Measurements from ENCODE around the gene ACP4. TPM values are rescaled to one million over a fixed set of nuclear protein-coding genes. Genes with fewer than 3 reads are reported as not detected.
"Not testable (repeated sequence)": the region's sequence is repeated elsewhere in the genome, so short reads cannot be mapped to it uniquely, and the experiment has no call there.

Gene ACP4
- total and polyA plus RNA-seq, 4 donors = not detected

GRCh38 chr19:50803633-50804419 lies 13.6 kb downstream of the ACP4 start:
- ATAC-seq (ENCODE audit: insufficient read depth, low FRiP score) (no peak), DNase-seq (peak in 1 of 3 donors; percentile 29)
- no peak for TF ChIP-seq CTCF (IDR thresholded peaks at IDR 0.05; ENCODE audit: control extremely low read depth, extremely low read depth)
- 1% methylated on average over 40 of the region's 40 CpGs for WGBS, 2 donors
- Histone ChIP-seq H3K36me3 (ENCODE audit: control insufficient read depth in 4 of 4, insufficient read depth in 4 of 4, low read length in 4 of 4) (peaks cover 0 to 11% (median 5%) of the 10 kb centered on the region in 4 donors), H3K9ac (ENCODE audit: insufficient read depth in 1 of 2, low read length in 2 of 2) (peak overlapping the region; percentile 85 to 100), H3K4me3 (peak overlapping the region; percentile 99), H3K27me3 (ENCODE audit: control insufficient read depth in 3 of 3, insufficient read depth in 3 of 3, low read length in 2 of 3) (no peaks in the 10 kb centered on the region), H3K9me3 (ENCODE audit: control insufficient read depth in 4 of 4, insufficient read depth in 3 of 4, low read length in 3 of 4) (no peaks in the 10 kb centered on the region), H3K27ac (ENCODE audit: low read depth in 1 of 2, low read length in 1 of 2) (peak overlapping the region; percentile 82 to 94), H3K4me1 (ENCODE audit: control insufficient read depth in 5 of 5, insufficient read depth in 5 of 5, low read length in 5 of 5) (peaks cover 2 to 14% (median 11%) of the 10 kb centered on the region in 5 donors)

- Histone ChIP-seq H3K9me3 (ENCODE audit: control insufficient read depth in 4 of 4, insufficient read depth in 3 of 4, low read length in 3 of 4) (no peaks in the 10 kb centered on the region), H3K4me1 (ENCODE audit: control insufficient read depth in 5 of 5, insufficient read depth in 5 of 5, low read length in 5 of 5) (peaks cover 2 to 14% (median 11%) of the 10 kb centered on the region in 5 donors), H3K27ac (ENCODE audit: low read depth in 1 of 2, low read length in 1 of 2) (peak overlapping the region; percentile 82 to 94), H3K9ac (ENCODE audit: insufficient read depth in 1 of 2, low read length in 2 of 2) (peak overlapping the region; percentile 88 to 100), H3K36me3 (ENCODE audit: control insufficient read depth in 4 of 4, insufficient read depth in 4 of 4, low read length in 4 of 4) (peaks cover 0 to 11% (median 4%) of the 10 kb centered on the region in 4 donors), H3K27me3 (ENCODE audit: control insufficient read depth in 3 of 3, insufficient read depth in 3 of 3, low read length in 2 of 3) (no peaks in the 10 kb centered on the region), H3K4me3 (peak overlapping the region; percentile 99)
- 0 to 1% methylated on average over 62 of the region's 62 CpGs for WGBS, 2 donors
- no peak for TF ChIP-seq CTCF (IDR thresholded peaks at IDR 0.05; ENCODE audit: control extremely low read depth, extremely low read depth)
- ATAC-seq (ENCODE audit: insufficient read depth, low FRiP score) = peak; percentile 99
- peak; percentile 99 to 100 (median 100) for DNase-seq
Measured at GRCh38 chr19:50804420-50805272, 14.4 kb downstream of the ACP4 start.

- H3K4me1 ChIP-seq (ENCODE audit: control insufficient read depth in 5 of 5, insufficient read depth in 5 of 5, low read length in 5 of 5) = peaks cover 0 to 2% (median 0%) of the 10 kb centered on the region in 5 donors
- H3K27me3 ChIP-seq (ENCODE audit: control insufficient read depth in 3 of 3, insufficient read depth in 3 of 3, low read length in 2 of 3) = peaks cover 0 to 3% (median 0%) of the 10 kb centered on the region in 3 donors
- ATAC-seq (ENCODE audit: insufficient read depth, low FRiP score) (no peak), DNase-seq (no peak)
- WGBS, 2 donors = 58 to 74% methylated on average over 1 of the region's 1 CpG
- H3K27ac ChIP-seq (ENCODE audit: low read depth in 1 of 2, low read length in 1 of 2) = no peak overlapping the region
- no peaks in the 10 kb centered on the region for H3K9me3 ChIP-seq (ENCODE audit: control insufficient read depth in 4 of 4, insufficient read depth in 3 of 4, low read length in 3 of 4)
- no peak for TF ChIP-seq CTCF (IDR thresholded peaks at IDR 0.05; ENCODE audit: control extremely low read depth, extremely low read depth)
- H3K9ac ChIP-seq (ENCODE audit: insufficient read depth in 1 of 2, low read length in 2 of 2) = no peak overlapping the region
- no peaks in the 10 kb centered on the region for H3K36me3 ChIP-seq (ENCODE audit: control insufficient read depth in 4 of 4, insufficient read depth in 4 of 4, low read length in 4 of 4)
- no peak overlapping the region for H3K4me3 ChIP-seq
Measured at GRCh38 chr19:50808856-50809255, 18.6 kb downstream of the ACP4 start.

GRCh38 chr19:50811622-50812238 lies 21.5 kb downstream of the ACP4 start:
- not testable (repeated sequence) for H3K36me3 ChIP-seq (ENCODE audit: control insufficient read depth in 4 of 4, insufficient read depth in 4 of 4, low read length in 4 of 4); H3K27ac ChIP-seq (ENCODE audit: low read depth in 1 of 2, low read length in 1 of 2); ATAC-seq (ENCODE audit: insufficient read depth, low FRiP score); DNase-seq; H3K4me3 ChIP-seq; H3K4me1 ChIP-seq (ENCODE audit: control insufficient read depth in 5 of 5, insufficient read depth in 5 of 5, low read length in 5 of 5); H3K9ac ChIP-seq (ENCODE audit: insufficient read depth in 1 of 2, low read length in 2 of 2); H3K9me3 ChIP-seq (ENCODE audit: control insufficient read depth in 4 of 4, insufficient read depth in 3 of 4, low read length in 3 of 4)
- WGBS, 2 donors = 78 to 79% methylated on average over 3 of the region's 3 CpGs
- peaks cover 0 to 13% (median 10%) of the 10 kb centered on the region in 3 donors for H3K27me3 ChIP-seq (ENCODE audit: control insufficient read depth in 3 of 3, insufficient read depth in 3 of 3, low read length in 2 of 3)

Data from lung (tissue), 12 donors.